Ramos (cell line): Measurements from ENCODE around the gene ZDHHC11.
"Not testable (repeated sequence)": the region's sequence is repeated elsewhere in the genome, so short reads cannot be mapped to it uniquely, and the experiment has no call there.

Experiments
- in situ Hi-C: fragments of 300-500 bp; cut with MboI; formaldehyde crosslinking; loops from one replicate; pipeline ENCODE4 v1.14.3; 2022; ENCODE audit warnings: low sequenced_read_pairs; ENCODE audit not compliant: unreplicated experiment

The ZDHHC11 gene

DNA sequence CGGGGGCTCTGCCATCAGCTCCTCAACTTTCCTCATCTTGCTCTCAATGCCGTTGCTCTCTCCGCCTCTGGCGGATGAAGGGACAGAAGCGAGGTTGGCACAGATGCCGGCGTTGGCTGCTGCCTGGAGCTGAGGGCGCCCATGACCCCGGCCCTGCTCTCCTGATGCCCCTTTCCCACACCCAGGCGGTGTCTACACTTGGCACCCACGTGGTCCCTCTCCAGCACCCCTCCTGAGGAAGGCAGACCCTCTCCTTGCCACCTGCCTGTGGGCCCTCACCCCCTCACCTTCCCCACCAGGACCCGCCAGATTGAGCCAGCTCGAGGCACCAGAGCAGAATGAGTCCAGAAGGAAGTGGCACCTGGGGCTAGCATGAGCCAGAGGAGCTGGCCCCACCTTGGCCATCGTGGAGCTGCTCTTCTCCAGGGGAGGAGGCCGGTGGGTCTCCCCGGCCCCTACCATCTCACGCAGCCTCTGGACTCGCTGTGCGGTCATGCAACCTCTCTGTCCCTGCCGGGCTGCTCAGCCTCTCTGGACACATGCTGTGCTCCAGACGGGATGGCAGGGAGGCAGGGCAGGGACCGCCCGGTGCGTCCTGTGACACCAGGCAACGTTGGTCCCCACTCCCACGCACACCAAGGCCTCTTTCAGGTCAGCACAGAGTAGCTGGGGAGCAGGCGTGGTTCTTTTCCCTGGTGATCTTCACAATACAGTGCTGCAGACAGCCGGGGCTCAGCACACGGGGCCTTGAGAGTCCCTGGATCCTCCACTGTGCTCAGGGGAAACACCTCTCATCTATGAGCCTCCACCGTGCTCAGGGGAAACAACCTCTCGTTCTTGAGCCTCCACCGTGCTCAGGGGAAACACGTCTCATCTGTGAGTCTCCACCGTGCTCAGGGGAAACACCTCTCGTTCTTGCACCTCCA lies 4.8 kb downstream of the ZDHHC11 start:
- in situ Hi-C loops, result not testable (repeated sequence)

DNA sequence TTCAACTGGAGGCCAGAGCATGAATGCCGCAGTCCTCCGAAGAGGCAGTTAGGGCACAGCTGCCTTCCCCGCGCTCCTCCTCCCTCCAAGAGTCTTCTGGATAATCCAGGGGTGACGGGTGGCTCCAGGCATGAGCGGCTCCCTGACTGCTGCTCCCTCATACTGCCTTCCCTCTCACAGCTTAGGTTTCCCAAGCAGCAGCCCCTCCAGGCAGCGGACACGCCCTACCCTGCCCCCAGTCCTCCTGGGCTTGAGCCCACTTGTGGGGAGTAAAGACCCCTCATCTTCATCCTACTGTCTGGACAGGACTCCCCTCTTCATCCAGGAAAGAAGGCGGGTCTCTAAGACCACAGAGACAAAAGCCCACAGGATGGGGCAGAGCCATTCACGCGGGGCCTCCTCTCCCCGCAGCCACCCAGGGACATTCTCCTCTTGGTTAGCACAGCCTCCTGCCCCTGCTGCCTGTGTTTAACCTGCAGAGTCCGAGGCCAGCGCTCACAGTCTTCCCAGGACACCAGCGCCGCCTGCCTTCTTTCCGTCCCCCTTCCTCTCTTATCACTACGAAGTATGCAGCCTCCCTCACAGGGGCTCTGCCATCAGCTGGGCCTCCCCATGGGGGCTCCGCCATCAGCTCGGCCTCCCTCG lies 5.6 kb downstream of the ZDHHC11 start:
- in situ Hi-C loops, result not testable (repeated sequence)

DNA sequence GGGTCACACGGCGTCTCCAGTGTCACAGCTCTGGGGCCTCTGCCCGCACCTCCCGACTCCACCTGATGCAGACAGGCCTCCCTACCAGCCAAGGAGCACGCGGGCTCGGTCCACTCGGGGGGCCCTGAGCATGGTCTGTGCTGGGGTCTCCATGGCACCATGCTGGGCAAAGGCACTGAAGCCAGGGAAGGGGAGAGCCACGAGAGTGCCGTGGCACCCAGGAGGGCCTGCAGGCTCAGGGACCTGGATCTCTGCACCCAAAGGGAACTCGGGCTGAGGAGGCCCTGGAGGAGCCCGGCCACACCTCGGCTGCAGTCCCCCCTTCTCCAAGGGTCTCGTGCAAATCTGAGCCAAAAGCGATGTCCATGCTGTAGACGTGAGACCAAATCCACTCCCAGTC lies 6.4 kb downstream of the ZDHHC11 start:
- in situ Hi-C loops, result not testable (repeated sequence)

DNA sequence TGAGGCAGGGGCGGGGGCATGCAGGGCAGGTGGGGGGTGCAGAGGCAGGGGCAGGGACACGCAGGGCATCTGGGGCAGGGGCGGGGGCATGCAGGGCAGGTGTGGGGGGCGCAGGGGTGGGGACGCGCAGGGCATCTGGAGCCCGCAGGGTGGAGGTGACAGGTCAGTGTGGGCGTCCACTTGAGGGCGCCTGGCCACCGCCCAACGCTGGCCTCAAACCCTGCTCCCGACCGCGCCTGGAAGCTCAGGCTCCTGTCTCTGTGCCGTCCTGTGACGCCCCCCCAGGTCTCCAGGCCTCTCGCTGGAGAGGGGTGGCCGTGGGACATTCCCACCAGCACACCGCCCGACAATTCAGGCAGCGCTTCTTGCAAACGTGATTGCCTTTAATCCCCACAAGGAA lies 6.9 kb downstream of the ZDHHC11 start:
- in situ Hi-C loops, result not testable (repeated sequence)

DNA sequence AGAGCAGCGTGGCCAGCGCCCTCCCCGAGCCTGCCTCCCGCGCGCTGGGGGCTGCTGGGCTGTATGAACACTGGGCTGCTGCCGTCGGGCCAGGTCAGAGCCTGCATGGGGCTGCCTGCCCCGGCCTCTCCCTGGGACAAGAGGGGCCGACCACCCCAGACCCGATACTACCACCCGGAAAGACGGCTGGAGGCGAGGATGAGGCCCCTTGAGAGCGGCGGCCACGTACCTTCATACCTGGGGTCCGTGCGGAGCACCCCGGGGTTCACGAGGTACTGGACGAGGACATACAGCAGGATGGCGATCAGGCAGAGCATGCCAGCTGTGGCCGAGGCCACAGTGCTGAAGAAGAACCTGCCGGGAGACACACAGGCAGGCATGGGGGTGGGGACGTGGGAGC lies 7.4 kb downstream of the ZDHHC11 start:
- in situ Hi-C loops, result not testable (repeated sequence)

DNA sequence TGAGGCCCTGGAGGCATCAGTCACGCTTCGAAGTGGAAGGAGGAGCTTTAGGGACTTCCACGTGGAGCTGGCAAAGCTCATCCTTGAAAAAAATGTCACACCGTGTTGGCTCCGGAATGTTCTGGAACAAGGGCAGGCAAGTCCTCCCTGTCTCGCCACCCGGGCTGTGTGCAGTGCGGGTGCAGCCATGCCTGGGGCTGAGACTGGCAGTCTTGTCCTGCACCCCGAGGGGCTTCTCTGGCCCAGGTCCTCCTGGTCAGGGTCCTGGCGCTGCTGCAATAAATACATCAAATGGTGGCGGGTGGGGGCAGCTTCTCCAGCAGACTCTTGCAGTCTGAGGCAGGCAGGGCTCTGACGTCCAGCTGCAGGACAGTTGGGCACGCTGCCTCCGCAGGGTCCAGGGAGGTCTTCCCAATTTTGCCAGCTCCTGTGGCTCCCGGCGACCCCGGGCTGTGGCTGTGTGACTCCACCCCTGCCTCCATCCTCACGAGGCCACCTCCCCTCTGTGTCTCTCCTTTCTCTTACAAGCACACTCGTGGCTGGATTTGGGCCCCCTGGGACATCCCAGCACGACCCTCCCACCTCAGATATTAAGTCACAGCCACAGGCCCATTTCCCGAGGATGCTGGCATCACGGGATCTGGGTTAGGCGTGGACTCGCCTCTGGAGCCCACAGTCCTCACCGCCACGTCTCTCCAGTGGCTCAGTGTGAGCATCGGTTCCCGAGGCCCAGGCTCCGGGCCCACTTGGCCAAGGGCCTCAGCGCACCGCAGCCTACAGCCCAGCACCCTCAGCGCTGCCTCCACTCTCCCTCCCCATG lies 8.2 kb downstream of the ZDHHC11 start:
- in situ Hi-C loops, result not testable (repeated sequence)

DNA sequence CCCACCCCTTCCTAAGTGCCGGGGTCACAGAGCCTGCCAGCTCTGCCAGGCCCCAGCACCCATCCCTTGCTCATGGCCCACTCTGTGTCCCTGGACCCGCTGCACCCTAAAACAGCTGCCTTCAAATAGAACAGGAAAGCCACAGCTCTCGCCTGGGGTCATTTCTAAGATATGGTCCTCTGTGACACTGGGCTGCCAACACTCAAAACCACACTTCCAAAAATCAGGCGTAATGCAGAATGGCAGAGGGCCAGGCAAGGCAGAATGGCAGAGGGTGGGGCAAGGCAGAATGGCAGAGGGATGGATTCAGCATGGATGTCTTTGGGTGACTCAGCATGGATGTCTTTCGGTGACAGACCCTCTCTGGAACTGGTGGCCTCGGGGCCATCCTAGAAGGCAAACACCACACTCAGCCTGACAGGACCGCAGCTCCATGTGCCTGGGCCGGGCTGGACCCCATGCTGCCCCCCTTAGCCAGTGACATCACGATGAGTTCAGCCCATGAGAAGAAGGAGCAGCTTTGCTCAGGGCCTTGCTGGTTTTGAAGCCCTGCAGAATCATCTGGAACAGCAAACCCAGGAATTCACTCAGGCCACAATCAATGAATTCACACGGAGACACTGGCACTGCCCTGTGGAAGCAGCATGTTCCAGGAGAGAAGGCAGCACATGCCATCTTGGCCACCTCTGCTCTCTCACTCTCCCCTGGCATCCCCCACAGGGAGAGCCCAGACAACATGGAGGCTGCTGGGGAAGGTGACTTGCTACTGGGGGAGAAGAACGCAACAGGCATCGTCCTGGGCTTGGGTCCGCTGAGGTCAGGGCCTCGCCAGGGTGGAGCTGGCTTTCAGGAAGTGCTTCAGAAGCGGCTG lies 9.0 kb downstream of the ZDHHC11 start:
- in situ Hi-C loops, result not testable (repeated sequence)

DNA sequence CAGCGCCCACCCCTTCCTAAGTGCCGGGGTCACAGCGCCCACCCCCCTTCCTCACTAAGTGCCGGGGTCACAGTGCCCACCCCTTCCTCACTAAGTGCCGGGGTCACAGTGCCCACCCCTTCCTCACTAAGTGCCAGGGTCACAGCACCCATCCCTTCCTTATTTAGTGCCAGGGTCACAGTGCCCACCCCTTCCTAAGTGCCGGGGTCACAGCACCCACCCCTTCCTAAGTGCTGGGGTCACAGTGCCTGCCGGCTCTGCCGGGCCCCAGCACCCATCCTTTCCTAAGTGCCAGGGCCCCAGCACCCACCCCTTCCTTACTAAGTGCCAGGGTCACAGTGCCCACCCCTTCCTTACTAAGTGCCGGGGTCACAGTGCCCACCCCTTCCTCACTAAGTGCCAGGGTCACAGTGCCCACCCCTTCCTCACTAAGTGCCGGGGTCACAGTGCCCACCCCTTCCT lies 9.8 kb downstream of the ZDHHC11 start:
- in situ Hi-C loops, result not testable (repeated sequence)

DNA sequence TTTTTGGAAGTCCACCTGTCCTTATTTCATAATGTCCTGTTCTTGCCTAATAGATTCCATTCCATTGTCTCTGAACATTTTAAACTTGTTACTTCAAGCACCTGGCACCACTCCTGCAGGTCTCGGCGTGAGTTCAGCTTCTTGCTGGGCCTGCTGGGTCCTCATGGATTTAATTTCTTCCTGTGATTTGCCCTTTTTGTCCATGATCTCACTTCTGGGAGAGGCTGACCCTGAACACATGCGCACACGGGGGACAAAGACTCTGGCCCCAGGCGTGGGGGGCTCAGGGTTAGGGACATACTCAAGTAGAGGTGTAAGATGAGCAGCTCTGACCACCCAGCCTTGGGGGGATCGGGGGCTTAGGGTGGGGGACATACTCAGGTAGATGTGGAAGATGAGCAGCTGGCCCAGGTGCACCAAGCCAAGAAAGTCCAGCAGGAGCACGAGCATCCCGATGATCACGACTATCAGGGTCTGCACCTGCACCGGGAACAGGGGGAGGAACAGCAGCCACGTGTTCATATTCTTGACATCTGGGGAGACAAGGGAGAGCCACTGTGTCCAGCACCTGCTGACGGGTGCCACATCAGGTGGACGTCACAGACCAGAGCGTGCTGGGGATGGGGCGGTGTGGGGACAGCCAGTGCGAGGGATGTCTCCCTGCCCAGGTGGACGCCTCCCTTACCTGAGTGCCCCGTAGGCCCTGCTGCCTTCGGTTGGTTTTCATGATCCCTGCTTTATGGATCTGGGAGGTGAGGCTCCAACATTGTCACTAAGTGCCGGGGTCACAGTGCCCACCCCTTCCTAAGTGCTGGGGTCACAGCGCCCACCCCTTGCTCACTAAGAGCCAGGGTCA lies 10.4 kb downstream of the ZDHHC11 start:
- in situ Hi-C loops, result not testable (repeated sequence)

DNA sequence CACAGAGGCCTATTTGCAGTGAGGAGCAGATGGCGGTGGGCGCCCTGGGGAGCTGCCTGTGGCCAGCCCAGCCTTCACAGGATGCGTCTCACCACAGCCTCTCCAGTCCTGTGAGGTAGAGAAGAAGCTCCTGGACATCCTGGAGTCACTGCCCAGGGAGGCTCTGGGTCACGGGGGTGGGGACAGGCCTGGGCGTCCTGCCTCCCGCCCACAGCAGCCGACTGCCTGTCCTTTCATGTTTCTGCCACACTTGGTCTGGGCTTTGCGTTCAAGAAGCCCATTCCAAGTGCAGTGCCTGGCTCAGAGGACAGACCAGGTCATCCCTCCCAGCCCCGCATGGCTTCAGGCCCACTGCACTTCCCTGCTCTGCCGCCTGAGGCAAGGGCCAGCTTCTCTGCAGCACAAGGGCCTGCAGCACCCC lies 12.3 kb downstream of the ZDHHC11 start:
- in situ Hi-C loops, result not testable (repeated sequence)

DNA sequence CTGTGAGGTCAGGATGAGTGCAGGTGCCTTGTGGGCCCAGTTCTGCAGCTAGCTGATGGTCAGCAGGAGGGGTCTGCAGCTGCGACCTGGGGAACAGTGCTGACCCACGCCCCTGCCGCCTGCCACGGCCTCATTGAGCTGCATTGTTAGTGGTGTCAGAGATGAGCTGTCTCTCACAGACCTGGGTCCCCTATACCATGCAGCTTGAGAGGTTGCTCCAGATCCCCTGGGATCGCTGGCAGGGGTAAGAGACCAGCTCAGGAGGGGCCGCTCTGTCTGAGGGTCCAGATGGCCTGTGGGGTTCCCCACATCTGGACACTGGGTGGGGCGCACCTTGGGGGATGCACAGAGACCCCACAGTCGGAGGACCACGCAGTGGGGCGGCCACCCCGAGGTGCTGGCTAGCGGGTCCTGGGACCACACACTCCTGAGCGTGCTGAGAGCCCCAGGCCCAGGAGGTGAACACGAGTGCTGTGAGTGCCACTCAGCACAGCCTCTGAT lies 13.1 kb downstream of the ZDHHC11 start:
- in situ Hi-C loops, result not testable (repeated sequence)

DNA sequence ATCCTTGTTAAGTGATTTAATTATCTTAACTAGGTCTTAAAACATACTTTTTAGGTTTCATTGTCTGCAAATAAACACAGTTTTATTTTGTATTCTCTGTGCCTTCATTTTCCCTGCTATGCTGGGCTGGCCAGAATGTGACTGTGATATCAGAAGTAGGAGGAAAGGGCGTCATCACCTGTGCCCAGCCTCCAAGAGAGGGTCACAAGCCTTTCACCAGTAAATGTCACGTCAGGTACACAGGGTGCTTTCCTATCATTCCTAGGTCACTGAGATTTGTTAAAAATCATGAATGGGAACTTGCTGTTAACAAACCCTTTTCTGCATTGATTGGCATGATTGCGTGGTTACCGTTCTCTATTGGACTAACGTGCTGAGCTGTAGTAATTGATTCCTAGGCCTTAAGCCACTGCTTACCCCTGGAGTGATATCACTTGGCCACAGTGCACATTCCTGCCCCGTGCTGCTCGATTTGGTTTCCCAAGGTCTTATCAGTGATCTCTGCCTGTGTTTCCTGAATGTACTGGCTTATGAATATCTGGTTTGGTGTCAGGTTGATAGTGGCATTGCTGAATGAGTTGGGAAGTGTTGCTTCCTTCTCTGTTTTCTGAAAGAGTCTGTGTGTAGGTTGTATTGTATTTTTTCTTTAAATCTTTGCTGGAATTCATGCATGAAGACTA lies 14.7 kb downstream of the ZDHHC11 start:
- in situ Hi-C loops, result not testable (repeated sequence)

DNA sequence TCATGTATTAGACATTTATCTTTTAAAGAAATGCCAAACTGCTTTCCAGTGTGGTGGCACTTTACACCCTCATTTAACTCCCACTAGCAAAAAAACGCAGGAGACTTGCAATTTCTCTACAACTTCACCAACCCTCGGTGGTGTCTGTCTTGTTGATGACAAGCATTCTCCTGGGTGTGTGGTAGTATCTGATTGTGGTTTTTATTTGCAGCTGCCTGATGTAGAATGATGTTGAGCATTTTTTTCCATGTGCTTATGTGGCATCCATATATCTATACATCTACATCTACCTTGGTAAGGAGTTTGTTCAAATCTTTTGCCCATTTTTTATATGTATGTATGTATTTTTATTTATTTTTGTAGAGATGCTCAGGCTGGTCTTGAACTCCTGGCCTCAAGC lies 16.8 kb downstream of the ZDHHC11 start:
- in situ Hi-C loops, result not testable (repeated sequence)

DNA sequence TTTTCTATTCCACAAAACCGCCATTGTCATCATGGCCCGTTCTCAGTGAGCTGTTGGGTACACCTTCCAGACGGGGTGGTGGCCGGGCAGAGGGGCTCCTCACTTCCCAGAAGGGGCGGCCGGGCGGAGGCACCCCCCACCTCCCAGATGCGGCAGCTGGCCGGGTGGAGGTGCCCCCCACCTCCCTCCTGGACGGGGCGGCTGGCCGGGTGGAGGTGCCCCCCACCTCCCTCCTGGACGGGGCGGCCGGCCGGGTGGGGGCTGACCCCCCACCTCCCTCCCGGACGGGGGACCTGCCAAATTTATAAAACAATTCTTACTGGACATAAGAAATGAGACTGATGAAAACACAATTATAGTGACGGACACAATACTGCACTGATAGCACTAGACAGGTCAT lies 22.6 kb downstream of the ZDHHC11 start:
- in situ Hi-C loops, result not testable (repeated sequence)

DNA sequence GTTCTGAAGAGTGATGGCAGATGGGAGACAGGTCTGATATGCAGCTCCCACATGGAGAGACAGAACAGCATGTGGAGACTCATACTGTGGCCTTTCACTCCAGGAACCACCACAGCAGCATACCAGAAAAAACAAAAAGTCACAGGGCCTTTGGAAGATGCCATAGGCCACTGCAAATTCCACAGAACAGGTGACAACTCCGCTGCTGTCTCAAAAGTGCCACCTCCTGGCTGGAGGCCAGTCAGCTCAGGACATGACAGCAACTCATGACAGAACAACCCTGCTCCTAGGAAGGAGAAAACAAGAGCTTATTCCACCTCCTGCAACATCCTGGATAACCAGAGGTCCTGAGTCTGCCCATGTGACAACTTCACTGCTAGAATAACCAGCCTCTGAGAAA lies 25.2 kb downstream of the ZDHHC11 start:
- in situ Hi-C loops, result not testable (repeated sequence)

DNA sequence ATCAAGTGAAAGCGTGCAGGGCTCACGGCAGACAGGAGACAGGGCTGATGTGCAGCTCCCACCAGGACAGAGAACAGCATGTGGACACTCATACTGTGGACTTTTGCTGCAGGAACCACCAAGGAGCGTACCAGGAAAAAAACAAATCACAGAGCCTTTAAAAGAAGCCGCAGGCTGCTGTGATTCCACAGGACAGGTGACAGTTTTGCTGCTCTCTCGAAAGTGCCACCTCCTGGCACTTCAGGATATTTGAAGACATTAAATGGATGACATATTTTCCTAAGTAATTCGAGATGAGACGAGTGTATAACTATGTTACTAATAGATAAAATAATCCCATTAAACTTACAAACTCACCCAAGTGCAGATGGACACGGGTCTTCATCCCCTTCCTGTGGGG lies 29.3 kb downstream of the ZDHHC11 start:
- in situ Hi-C loops, result no loop called here

DNA sequence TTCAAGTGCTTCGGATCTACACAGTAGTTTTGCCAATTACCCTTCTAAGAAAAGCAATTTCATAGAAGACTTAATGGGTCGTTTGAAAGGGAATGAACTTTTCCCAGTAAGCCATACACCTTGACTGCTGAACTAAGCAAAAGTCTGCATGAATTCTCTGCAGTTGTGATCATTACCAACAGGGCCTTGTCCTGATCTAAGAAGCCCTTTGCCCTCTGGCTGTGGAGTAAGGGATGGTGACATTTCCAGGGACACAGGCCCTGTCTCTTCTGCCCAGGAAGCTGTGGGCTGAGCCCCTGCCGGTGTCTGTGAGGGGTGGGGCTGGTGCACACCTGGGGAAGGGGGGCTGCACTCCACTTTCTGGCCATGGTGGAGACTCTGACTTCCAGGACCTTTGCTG lies 30.5 kb downstream of the ZDHHC11 start:
- in situ Hi-C loops, result no loop called here

DNA sequence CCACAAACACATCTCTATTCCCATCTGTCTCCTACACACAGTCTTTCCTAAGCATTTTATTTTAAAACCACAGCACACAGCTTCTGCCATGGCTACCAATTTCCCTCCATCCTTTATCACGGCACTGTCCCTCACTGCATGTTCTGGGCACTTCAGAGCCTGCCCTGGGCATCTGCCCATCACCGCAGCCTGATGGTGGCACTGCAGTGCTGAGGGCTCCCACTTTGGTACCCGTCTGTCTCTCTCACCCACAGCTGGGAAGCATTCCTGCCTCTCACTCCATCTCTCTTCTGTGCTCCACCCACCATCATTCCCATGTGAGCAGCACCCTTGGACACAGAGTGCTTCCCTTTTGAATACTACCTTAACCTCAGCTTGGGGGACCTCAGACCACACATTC lies 31.7 kb downstream of the ZDHHC11 start:
- in situ Hi-C loops, result no loop called here
